Fibroblast of mammary gland (primary cell): ENCODE measurements around the gene MYH9.

Experiments
- DNase-seq: peaks from one replicate; pipeline ENCODE4 v3.0.0-alpha.2; 2010; ENCODE audit warnings: low read depth
- H3K4me3 ChIP-seq: 2 replicates; pipeline ENCODE4 v1.5.1; 2011; ENCODE audit warnings: low read depth, mild to moderate bottlenecking, low read length, moderate library complexity; ENCODE audit not compliant: control insufficient read depth
- CTCF ChIP-seq: conservative IDR thresholded peaks from 2 replicates; pipeline ENCODE4 v1.5.1; 2011; ENCODE audit warnings: low read depth, low read length, inconsistent platforms; ENCODE audit not compliant: control insufficient read depth, insufficient read depth

MYH9 gene

GRCh38 chr22:36289406-36289870 is 98.3 kb downstream of the MYH9 start:
- DNase-seq = no peak
- no peak for TF ChIP-seq CTCF
- H3K4me3 ChIP-seq = no peak overlapping the region

GRCh38 chr22:36288571-36289405 is 99.0 kb downstream of the MYH9 start:
- no peak overlapping the region for H3K4me3 ChIP-seq
- DNase-seq = no peak
- no peak for TF ChIP-seq CTCF

- no peak for DNase-seq
- TF ChIP-seq CTCF = no peak
- no peak overlapping the region for H3K4me3 ChIP-seq
Observed at GRCh38 chr22:36287881-36288515, 99.8 kb downstream of the MYH9 start.

- peak; percentile 91 for TF ChIP-seq CTCF
- H3K4me3 ChIP-seq = no peak overlapping the region
- peak; percentile 81 for DNase-seq
Observed at GRCh38 chr22:36286096-36286957, 101.4 kb downstream of the MYH9 start.

- TF ChIP-seq CTCF = no peak
- no peak overlapping the region for H3K4me3 ChIP-seq
- no peak for DNase-seq
Observed at GRCh38 chr22:36285545-36285944, 102.2 kb downstream of the MYH9 start.

- TF ChIP-seq CTCF = no peak
- no peak overlapping the region for H3K4me3 ChIP-seq
- no peak for DNase-seq
Observed at GRCh38 chr22:36285017-36285416, 102.8 kb downstream of the MYH9 start.
